GM18517 (cell line): ENCODE measurements around the gene RADIL.
"Not testable (repeated sequence)": the region's sequence is repeated elsewhere in the genome, so short reads cannot be mapped to it uniquely, and the experiment has no call there.

Source experiments
- ATAC-seq: cut with Tn5 transposase; IDR thresholded peaks from one replicate; pipeline ENCODE4 v1.9.1; 2021; ENCODE audit warnings: mild to moderate bottlenecking, moderate library complexity; ENCODE audit not compliant: unreplicated experiment

Gene RADIL

GRCh38 chr7:4794171-4794570 lies 89.3 kb downstream of the RADIL start:
- not testable (repeated sequence) for ATAC-seq

- not testable (repeated sequence) for ATAC-seq
Observed at GRCh38 chr7:4793385-4793993, 90.0 kb downstream of the RADIL start.

DNA sequence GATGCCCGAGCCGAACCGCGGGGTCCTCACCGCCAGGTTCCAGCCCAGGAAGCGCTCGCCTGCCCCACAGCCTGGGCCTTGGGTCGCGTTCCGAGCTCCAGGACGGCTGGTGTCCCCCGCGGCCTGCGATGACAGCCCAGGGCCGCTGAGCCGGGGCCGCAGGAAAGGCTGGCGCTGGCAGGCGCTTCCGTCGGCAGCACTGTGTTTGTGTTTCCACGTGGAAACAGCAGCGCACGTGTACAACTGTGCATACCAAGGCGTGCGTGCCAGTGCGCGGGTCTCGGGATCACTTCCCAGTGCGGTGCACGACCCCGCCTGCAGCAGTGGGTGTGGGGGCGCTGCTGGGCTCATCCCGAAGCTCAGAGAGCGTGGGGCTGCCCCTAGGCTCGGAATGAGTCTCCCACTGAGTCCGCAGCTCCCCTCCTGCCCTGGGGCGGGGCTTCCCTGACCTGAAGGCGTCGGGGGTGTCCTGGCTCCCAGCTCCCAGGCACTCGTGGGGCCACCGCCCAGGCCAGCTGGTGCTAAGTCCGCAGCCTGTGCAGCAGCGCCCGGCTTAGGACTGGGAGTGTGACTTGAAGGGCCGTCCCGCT lies 90.9 kb downstream of the RADIL start:
- no peak for ATAC-seq

DNA sequence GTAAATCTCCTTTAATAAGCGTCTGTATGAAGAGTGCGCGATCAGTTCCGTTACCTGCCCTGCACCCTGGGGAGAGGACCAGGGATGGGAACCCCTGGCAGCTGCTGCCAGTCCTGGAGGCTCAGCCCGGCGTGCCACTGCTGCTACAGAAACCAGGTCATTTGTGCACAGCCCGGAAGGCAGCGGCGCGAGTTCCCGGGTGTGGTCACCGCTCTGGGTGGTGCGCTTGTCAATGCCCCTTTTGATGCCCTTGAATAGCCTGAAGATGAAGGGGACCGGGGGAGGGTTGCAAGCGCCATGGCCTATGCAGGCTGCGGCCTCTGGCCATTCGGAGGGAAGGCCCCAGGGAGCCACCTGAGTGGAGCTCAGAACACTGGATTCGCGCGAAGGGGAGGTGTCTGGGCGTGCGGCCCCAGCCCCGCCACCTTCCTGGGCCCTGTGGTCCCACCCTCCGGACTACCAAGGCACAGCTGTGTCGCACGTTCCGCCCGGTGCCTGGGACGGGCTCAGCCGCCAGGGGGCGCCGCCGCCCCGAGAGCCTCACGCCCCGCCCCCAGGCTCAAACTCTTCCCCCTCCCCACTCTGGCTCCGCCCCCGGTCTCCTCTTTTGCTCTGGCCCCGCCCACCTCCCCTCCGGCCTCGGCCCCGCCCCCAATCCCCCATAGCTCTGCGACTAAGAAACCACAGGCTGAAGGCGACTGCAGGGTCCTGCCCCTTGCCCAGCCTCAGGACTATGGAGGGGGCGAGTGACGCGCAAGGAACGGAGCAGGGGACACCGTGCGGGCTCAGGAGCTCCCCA lies 91.6 kb downstream of the RADIL start:
- no peak for ATAC-seq

GRCh38 chr7:4791101-4791737 lies 92.3 kb downstream of the RADIL start:
- ATAC-seq: no peak

GRCh38 chr7:4790516-4790991 lies 93.0 kb downstream of the RADIL start:
- no peak for ATAC-seq

DNA sequence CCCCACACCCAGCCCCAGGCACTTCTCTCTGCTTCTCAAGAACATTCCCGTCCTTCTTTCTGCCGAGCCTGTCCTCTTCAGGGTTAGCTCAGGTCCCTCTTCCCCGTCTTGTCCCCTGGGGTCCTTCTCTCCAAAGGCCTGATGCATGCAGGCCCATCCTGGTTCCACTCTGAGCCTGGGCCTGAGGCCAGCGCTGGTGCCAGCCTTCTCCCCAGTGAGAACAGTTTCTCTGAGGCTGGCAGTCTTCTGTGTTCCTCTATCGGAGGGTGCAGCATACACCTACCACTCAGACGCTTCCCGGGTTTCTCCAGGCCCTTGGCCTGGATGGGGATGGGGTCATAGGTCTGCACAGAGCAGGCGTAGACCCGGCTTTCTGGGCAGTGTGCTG lies 93.4 kb downstream of the RADIL start:
- ATAC-seq: no peak

DNA sequence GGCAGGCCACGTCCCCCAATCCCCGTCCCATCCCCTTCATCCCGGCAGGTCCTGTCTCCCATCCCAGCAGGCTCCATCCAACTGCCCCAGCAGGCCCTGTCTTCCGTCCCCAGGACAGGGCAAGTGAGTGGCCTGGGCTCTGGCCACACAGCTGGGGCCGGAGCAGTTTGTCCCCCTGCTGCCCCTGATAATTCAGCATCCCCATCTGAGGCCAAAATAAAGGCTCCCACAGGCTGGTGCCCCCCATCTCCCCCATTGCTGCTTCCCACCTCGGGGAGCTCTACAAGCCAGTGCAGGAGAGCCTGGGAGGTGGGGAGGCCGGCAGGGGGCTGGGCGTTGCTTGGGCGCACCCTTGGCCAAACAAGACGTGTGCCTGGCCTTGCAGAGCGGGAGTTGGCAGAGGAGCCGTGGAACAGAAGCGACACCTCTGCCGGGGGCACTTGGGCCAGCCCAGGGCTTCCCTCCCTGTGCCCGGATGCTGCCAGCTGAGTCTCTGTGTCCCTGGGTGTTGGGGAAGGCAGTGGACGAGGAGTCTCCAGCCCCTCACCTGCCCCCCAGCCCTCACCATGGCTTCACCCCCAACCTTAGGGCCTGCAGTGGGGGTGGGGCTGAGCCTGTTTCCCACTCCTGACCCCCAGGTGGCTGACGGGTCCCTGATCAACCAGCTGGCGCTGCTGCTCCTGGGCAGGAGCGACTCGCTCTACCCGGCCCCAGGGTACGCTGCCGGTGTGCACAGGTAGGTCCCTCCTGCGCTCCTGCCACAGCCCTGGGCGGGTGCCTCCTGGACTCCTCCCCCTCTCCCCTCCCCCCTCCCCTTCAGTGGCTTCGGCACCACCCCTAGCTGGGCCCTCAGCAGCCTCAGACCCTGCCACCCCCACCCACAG lies 94.1 kb downstream of the RADIL start:
- ATAC-seq: no peak

- no peak for ATAC-seq
Observed at GRCh38 chr7:4788627-4789189, 94.8 kb downstream of the RADIL start.

GRCh38 chr7:4787947-4788626 lies 95.4 kb downstream of the RADIL start:
- no peak for ATAC-seq

- no peak for ATAC-seq
Observed at GRCh38 chr7:4787541-4787940, 96.0 kb downstream of the RADIL start.

GRCh38 chr7:4786015-4786414 lies 97.5 kb downstream of the RADIL start:
- ATAC-seq: no peak

GRCh38 chr7:4785371-4785770 lies 98.1 kb downstream of the RADIL start:
- no peak for ATAC-seq

- ATAC-seq: no peak
Observed at GRCh38 chr7:4784799-4785198, 98.7 kb downstream of the RADIL start.

- no peak for ATAC-seq
Observed at GRCh38 chr7:4783762-4784351, 99.7 kb downstream of the RADIL start.

- ATAC-seq: no peak
Observed at GRCh38 chr7:4783292-4783652, 100.2 kb downstream of the RADIL start.

DNA sequence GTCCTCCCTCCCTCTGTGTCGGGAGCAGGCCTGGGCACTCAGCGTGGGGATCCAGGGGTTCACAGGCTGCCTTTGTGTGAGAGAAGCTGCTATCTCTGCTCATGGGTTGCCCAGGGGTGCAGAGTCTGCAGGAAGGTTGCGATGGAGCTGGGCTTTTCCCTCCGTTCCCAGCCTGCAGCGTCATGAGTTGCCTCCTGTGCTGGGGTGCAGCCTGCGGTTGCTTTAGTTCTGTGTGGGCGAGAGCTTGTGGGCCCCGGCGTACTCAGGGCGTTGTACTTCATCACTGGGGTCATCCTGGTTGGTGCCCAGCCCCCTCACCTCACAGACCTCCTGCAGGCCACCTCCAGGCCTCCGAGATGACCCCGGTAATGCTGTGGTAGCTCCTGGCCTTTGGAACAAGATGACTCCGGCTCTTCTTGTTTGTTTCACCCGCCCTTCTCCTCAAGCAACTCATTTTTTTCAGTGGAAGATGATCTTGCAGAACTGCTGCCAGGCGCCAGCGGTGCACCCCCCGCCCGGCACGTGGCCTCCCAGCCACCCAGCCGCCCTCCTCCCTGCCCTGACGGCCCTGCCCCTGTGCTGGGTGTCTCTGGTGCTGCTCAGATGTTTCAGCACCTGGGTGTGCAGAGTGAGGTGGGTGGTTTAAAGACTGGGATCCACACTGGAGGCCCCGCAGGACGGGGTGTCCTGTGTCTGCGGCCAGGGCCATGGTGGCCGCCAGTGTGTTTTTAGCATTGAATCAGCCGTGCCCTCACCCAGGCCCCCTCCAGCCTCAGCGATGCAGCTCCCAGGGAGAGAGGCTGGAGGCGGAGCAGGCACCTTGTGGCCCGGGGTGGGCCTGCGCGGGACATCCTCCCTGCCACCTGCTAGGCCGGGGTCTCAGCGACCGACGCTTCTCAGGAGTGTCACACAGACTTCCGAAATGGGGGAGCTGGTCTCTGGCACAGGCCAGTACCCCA lies 100.9 kb downstream of the RADIL start:
- no peak for ATAC-seq

DNA sequence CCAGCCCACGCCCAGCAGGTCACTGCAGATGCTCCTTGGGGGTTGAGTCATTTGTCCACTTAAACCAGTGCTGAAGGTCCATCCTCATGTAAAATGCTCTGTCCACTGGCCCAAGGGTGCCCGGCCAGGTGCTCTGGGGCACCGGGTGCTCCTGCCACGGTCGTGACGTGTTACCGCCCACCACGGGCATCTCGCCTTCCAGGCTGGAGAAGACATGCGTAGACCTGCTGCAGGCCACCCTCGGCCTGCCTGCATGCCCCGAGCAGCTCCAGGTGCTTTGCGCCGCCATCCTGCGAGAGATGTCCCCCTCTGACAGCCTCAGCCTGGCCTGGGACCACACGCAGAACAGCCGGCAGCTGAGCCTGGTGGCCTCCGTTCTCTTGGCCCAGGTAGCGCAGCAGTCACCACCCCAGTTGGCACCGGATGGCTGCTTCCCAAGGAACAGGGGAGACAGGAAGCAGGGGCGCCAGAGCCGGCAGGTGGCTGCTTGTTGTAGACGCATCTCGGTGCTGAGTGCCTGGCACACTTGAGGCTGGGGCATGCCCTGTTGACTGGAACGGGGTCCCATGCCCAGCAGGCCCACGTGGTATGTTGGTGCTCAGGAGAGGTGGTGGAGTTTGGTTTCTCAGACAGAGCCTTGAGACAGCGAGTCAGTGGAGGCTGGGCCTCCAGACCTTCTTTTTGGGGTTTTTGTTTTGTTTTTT lies 102.0 kb downstream of the RADIL start:
- ATAC-seq: no peak
